ENCODE data around the gene TRUB1.
A peak's percentile ranks its signal among the peaks of the same experiment; 100 is the strongest.
"Not testable (repeated sequence)": the region's sequence is repeated elsewhere in the genome, so short reads cannot be mapped to it uniquely, and the experiment has no call there.

Gene TRUB1

GRCh38 chr10:114937962-114938855, at the start of gene TRUB1:
TSS of gene TRUB1 (plus strand) at chr10:114938195. CDS start at chr10:114938254, 59 bp downstream.
- DNase-seq (ENCODE audit: low read depth), result peak; percentile 74

GRCh38 chr10:114893251-114893650, 44.7 kb upstream of the TRUB1 start:
- no peak for DNase-seq (ENCODE audit: low read depth)

GRCh38 chr10:114894911-114895310, 43.1 kb upstream of the TRUB1 start:
- DNase-seq (ENCODE audit: low read depth), result no peak

- DNase-seq (ENCODE audit: low read depth), result not testable (repeated sequence)
Observed at GRCh38 chr10:114897011-114897410, 41.0 kb upstream of the TRUB1 start.

GRCh38 chr10:114897593-114897992, 40.4 kb upstream of the TRUB1 start:
- no peak for DNase-seq (ENCODE audit: low read depth)

- no peak for DNase-seq (ENCODE audit: low read depth)
Observed at GRCh38 chr10:114899982-114900381, 38.0 kb upstream of the TRUB1 start.

- no peak for DNase-seq (ENCODE audit: low read depth)
Observed at GRCh38 chr10:114900658-114901057, 37.3 kb upstream of the TRUB1 start.

GRCh38 chr10:114902151-114902550, 35.8 kb upstream of the TRUB1 start:
- DNase-seq (ENCODE audit: low read depth), result no peak

GRCh38 chr10:114905450-114905849, 32.5 kb upstream of the TRUB1 start:
- DNase-seq (ENCODE audit: low read depth), result no peak

GRCh38 chr10:114906981-114907380, 31.0 kb upstream of the TRUB1 start:
- no peak for DNase-seq (ENCODE audit: low read depth)

GRCh38 chr10:114908896-114909295, 29.1 kb upstream of the TRUB1 start:
- DNase-seq (ENCODE audit: low read depth), result no peak

GRCh38 chr10:114911052-114911711, 26.8 kb upstream of the TRUB1 start:
- no peak for DNase-seq (ENCODE audit: low read depth)

GRCh38 chr10:114911801-114912469, 26.1 kb upstream of the TRUB1 start:
- DNase-seq (ENCODE audit: low read depth), result no peak

GRCh38 chr10:114912470-114912859, 25.5 kb upstream of the TRUB1 start:
- DNase-seq (ENCODE audit: low read depth), result no peak

GRCh38 chr10:114914560-114914959, 23.4 kb upstream of the TRUB1 start:
- no peak for DNase-seq (ENCODE audit: low read depth)

GRCh38 chr10:114915294-114915693, 22.7 kb upstream of the TRUB1 start:
- no peak for DNase-seq (ENCODE audit: low read depth)

GRCh38 chr10:114916653-114917052, 21.3 kb upstream of the TRUB1 start:
- no peak for DNase-seq (ENCODE audit: low read depth)

- no peak for DNase-seq (ENCODE audit: low read depth)
Observed at GRCh38 chr10:114917459-114917858, 20.5 kb upstream of the TRUB1 start.

- DNase-seq (ENCODE audit: low read depth), result no peak
Observed at GRCh38 chr10:114917927-114918672, 19.9 kb upstream of the TRUB1 start.

GRCh38 chr10:114920459-114920858, 17.5 kb upstream of the TRUB1 start:
- no peak for DNase-seq (ENCODE audit: low read depth)

- no peak for DNase-seq (ENCODE audit: low read depth)
Observed at GRCh38 chr10:114922003-114922402, 16.0 kb upstream of the TRUB1 start.

- no peak for DNase-seq (ENCODE audit: low read depth)
Observed at GRCh38 chr10:114923551-114923950, 14.4 kb upstream of the TRUB1 start.

All from HS-5 (cell line).